ENCODE results near the gene BMPR1B. TPM values are rescaled to one million over a fixed set of nuclear protein-coding genes. Genes with fewer than 3 reads are reported as not detected.
"Not testable (repeated sequence)": the region's sequence is repeated elsewhere in the genome, so short reads cannot be mapped to it uniquely, and the experiment has no call there.

Gene BMPR1B
- total RNA-seq, 3 donors from 2014 or later = 0.64 to 7.2 (median 2.0) TPM

DNA sequence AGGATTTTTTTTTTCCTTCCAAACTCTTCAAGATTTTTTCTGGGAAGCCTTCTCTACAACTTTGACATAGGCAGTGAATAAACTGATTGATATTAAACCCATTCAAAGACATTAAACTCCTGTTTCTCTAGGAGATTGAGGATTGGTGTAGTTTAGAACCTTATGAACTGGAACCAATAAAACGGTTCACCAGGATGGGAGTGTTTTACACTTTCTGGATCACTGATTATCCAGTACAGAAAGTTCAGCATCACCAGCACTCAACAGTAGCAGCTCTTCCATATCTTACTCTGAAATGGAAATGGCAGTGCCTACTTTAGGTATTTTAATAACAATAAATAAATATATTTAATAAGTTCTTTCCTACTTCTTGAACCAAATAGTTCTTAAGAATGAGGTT, 76.7 kb downstream of the BMPR1B start:
- H3K9me3 ChIP-seq = peaks cover 0 to 3% of the 10 kb centered on the region in 2 donors
- no peak for DNase-seq (ENCODE audit: low spot score in 2 of 2)
- no peaks in the 10 kb centered on the region for H3K4me1 ChIP-seq
- H3K4me3 ChIP-seq = no peak overlapping the region
- H3K27me3 ChIP-seq = no peaks in the 10 kb centered on the region
- intact Hi-C loops (cut with DNase I; ENCODE audit: low total_unique reads) = no loop called here
- no peak overlapping the region for H3K27ac ChIP-seq
- H3K36me3 ChIP-seq = no peaks in the 10 kb centered on the region
- TF ChIP-seq CTCF (IDR thresholded peaks at IDR 0.05) = no peak
- no peak for TF ChIP-seq POLR2A (IDR thresholded peaks at IDR 0.05)
- no peak for TF ChIP-seq POLR2AphosphoS5 (IDR thresholded peaks at IDR 0.05)

DNA sequence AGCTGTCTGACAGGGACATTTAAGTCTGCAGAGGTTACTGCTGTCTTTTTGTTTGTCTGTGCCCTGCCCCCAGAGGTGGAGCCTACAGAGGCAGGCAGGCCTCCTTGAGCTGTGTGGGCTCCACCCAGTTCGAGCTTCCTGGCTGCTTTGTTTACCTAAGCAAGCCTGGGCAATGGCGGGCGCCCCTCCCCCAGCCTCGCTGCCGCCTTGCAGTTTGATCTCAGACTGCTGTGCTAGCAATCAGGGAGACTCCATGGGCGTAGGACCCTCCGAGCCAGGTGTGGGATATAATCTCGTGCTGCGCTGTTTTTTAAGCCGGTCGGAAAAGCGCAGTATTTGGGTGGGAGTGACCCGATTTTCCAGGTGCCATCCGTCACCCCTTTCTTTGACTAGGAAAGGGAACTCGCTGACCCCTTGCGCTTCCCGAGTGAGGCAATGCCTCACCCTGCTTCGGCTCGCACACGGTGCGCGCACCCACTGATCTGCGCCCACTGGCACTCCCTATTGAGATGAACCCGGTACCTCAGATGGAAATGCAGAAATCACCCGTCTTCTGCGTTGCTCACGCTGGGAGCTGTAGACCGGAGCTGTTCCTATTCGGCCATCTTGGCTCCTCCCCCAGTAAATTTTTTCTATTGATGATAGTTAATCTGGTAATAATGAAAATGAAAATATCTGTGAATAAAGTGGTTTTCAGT, 83.6 kb downstream of the BMPR1B start:
- H3K4me3 ChIP-seq; DNase-seq (ENCODE audit: low spot score in 2 of 2); H3K36me3 ChIP-seq; H3K27me3 ChIP-seq; H3K4me1 ChIP-seq; H3K27ac ChIP-seq; intact Hi-C loops (cut with DNase I; ENCODE audit: low total_unique reads): not testable (repeated sequence)
- peaks cover 0 to 14% of the 10 kb centered on the region in 2 donors for H3K9me3 ChIP-seq

DNA sequence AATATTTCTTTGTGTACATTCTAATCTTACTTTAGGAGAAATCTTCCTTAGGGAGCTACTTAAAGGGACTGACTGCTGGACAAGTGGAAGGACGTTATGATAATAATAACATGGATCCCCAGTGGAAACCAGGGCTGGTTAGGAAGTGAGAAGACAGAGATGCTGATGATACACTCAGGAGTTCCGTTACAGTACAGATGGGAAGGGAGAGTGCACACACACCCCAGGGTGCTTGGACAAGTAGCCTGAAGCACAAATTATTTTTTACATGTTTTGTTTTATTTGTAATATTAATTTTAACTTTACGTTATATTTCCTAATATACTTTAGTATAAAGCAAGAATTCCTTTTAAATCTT, 84.1 kb downstream of the BMPR1B start:
- H3K36me3 ChIP-seq = no peaks in the 10 kb centered on the region
- no peak overlapping the region for H3K4me3 ChIP-seq
- no peaks in the 10 kb centered on the region for H3K27me3 ChIP-seq
- no peaks in the 10 kb centered on the region for H3K4me1 ChIP-seq
- intact Hi-C loops (cut with DNase I; ENCODE audit: low total_unique reads) = no loop called here
- no peak overlapping the region for H3K27ac ChIP-seq
- H3K9me3 ChIP-seq = peaks cover 0 to 15% of the 10 kb centered on the region in 2 donors
- TF ChIP-seq CTCF (IDR thresholded peaks at IDR 0.05) = no peak
- TF ChIP-seq POLR2AphosphoS5 (IDR thresholded peaks at IDR 0.05) = no peak
- no peak for TF ChIP-seq POLR2A (IDR thresholded peaks at IDR 0.05)
- DNase-seq (ENCODE audit: low spot score in 2 of 2) = no peak

- Histone ChIP-seq H3K27ac (no peak overlapping the region), H3K9me3 (peaks cover 0 to 12% of the 10 kb centered on the region in 2 donors), H3K4me1 (no peaks in the 10 kb centered on the region), H3K27me3 (no peaks in the 10 kb centered on the region), H3K4me3 (no peak overlapping the region), H3K36me3 (no peaks in the 10 kb centered on the region)
- intact Hi-C loops (cut with DNase I; ENCODE audit: low total_unique reads) = no loop called here
- no peak for DNase-seq (ENCODE audit: low spot score in 2 of 2)
- TF ChIP-seq CTCF (IDR thresholded peaks at IDR 0.05) (no peak), POLR2A (IDR thresholded peaks at IDR 0.05) (no peak), POLR2AphosphoS5 (IDR thresholded peaks at IDR 0.05) (no peak)
Observed at GRCh38 chr4:94843216-94843615, 85.5 kb downstream of the BMPR1B start.

DNA sequence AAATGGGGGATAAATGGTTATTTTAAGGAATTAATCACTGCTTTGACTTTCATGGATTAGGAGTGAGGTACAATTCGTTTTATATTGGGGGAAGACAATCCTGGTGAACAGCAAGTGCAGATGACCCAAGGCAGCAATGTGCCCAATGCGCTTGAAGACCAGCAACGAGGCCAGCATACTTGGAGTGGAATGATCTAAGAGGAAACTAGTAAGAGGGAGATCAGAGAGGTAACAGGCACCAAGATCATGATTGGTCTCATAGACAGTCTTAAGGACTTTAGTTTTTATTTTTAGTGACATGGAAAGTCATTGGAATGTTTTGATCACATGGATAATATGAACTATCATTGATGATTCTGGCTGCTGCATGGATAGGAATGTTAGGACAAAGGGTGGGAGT, 90.6 kb downstream of the BMPR1B start:
- no peak overlapping the region for H3K27ac ChIP-seq
- no peak for TF ChIP-seq POLR2A (IDR thresholded peaks at IDR 0.05)
- no peak overlapping the region for H3K4me3 ChIP-seq
- intact Hi-C loops (cut with DNase I; ENCODE audit: low total_unique reads) = no loop called here
- no peaks in the 10 kb centered on the region for H3K36me3 ChIP-seq
- H3K27me3 ChIP-seq = no peaks in the 10 kb centered on the region
- no peak for DNase-seq (ENCODE audit: low spot score in 2 of 2)
- H3K4me1 ChIP-seq = no peaks in the 10 kb centered on the region
- H3K9me3 ChIP-seq = peaks cover 0 to 12% of the 10 kb centered on the region in 2 donors

- no peak for DNase-seq (ENCODE audit: low spot score in 2 of 2)
Observed at GRCh38 chr4:94849901-94850300, 92.1 kb downstream of the BMPR1B start.

More at GRCh38 chr4:94849901-94850300, 92.1 kb downstream of the BMPR1B start:
- no peaks in the 10 kb centered on the region for H3K36me3 ChIP-seq
- H3K9me3 ChIP-seq = peaks cover 0 to 12% of the 10 kb centered on the region in 2 donors
- TF ChIP-seq POLR2A (IDR thresholded peaks at IDR 0.05) = no peak
- no peak for TF ChIP-seq POLR2AphosphoS5 (IDR thresholded peaks at IDR 0.05)
- TF ChIP-seq CTCF (IDR thresholded peaks at IDR 0.05) = no peak
- intact Hi-C loops (cut with DNase I; ENCODE audit: low total_unique reads) = no loop called here
- no peak overlapping the region for H3K4me3 ChIP-seq
- H3K27me3 ChIP-seq = no peaks in the 10 kb centered on the region
- no peaks in the 10 kb centered on the region for H3K4me1 ChIP-seq
- H3K27ac ChIP-seq = no peak overlapping the region
